ENCODE results near the gene PI4K2A.
"Not testable (repeated sequence)": the region's sequence is repeated elsewhere in the genome, so short reads cannot be mapped to it uniquely, and the experiment has no call there.

The PI4K2A gene

GRCh38 chr10:97682042-97682441, 41.6 kb downstream of the PI4K2A start:
- no peak for TF ChIP-seq ZFP3 (CRISPR knock-in tag; IDR thresholded peaks at IDR 0.05)
- TF ChIP-seq ZC3H10 (CRISPR knock-in tag; IDR thresholded peaks at IDR 0.05), result no peak
- TF ChIP-seq ZNF8 (CRISPR knock-in tag; IDR thresholded peaks at IDR 0.05), result no peak
- TF ChIP-seq TSHZ2 (CRISPR knock-in tag; IDR thresholded peaks at IDR 0.05), result no peak
- TF ChIP-seq CREB5 (CRISPR knock-in tag; IDR thresholded peaks at IDR 0.05; ENCODE audit: low read depth), result no peak
- TF ChIP-seq ESRRG (CRISPR knock-in tag; IDR thresholded peaks at IDR 0.05), result no peak
- TF ChIP-seq ZNF70 (CRISPR knock-in tag; IDR thresholded peaks at IDR 0.05), result no peak
- ATAC-seq, result no peak

GRCh38 chr10:97683556-97684367, 43.3 kb downstream of the PI4K2A start:
- peak; percentile 6; the same call in 2 of the 3 replicates for ATAC-seq

GRCh38 chr10:97684368-97684713, 43.9 kb downstream of the PI4K2A start:
- ATAC-seq, result not testable (repeated sequence)

More at GRCh38 chr10:97683556-97684367, 43.3 kb downstream of the PI4K2A start:
- TF ChIP-seq TSHZ2 (CRISPR knock-in tag; IDR thresholded peaks at IDR 0.05) (no peak), TOX (CRISPR knock-in tag; IDR thresholded peaks at IDR 0.05; ENCODE audit: borderline replicate concordance) (no peak), ZNF8 (CRISPR knock-in tag; IDR thresholded peaks at IDR 0.05) (no peak)

GRCh38 chr10:97684866-97685394, 44.5 kb downstream of the PI4K2A start:
- no peak for ATAC-seq
- no peak for TF ChIP-seq ISL1 (CRISPR knock-in tag; IDR thresholded peaks at IDR 0.05)

GRCh38 chr10:97685395-97685958, 45.0 kb downstream of the PI4K2A start:
- no peak for TF ChIP-seq RARB (CRISPR knock-in tag; IDR thresholded peaks at IDR 0.05)
- TF ChIP-seq GLIS3 (CRISPR knock-in tag; IDR thresholded peaks at IDR 0.05), result no peak
- no peak for TF ChIP-seq ZFP30 (CRISPR knock-in tag; IDR thresholded peaks at IDR 0.05)
- TF ChIP-seq POU6F1 (CRISPR knock-in tag; IDR thresholded peaks at IDR 0.05; ENCODE audit: borderline replicate concordance, low read depth), result no peak
- TF ChIP-seq PATZ1 (CRISPR knock-in tag; IDR thresholded peaks at IDR 0.05; ENCODE audit: borderline replicate concordance), result no peak
- no peak for TF ChIP-seq ZNF565 (CRISPR knock-in tag; conservative IDR thresholded peaks at IDR 0.05; ENCODE audit: low read depth)
- no peak for TF ChIP-seq ISL1 (CRISPR knock-in tag; IDR thresholded peaks at IDR 0.05)
- TF ChIP-seq CSRNP3 (CRISPR knock-in tag; IDR thresholded peaks at IDR 0.05), result no peak
- no peak for ATAC-seq
